Mesendoderm (in vitro differentiated cells): ENCODE results near the gene APOBEC3A.
"Not testable (repeated sequence)": the region's sequence is repeated elsewhere in the genome, so short reads cannot be mapped to it uniquely, and the experiment has no call there.

Experiments
- DNase-seq: peaks from one replicate; pipeline ENCODE4 v3.0.0; 2013
- H2AK5ac ChIP-seq: 2 replicates; pipeline ENCODE4 v1.6.1; 2013; ENCODE audit warnings: low read length, inconsistent platforms
- H2BK120ac ChIP-seq: 2 replicates; pipeline ENCODE4 v1.6.1; 2013; ENCODE audit warnings: low read depth, mild to moderate bottlenecking, low read length, moderate library complexity, mixed read lengths
- H2BK15ac ChIP-seq: replicated peaks from 2 replicates; pipeline ENCODE4 v1.6.1; 2013; ENCODE audit warnings: low read depth, mild to moderate bottlenecking, moderate library complexity
- H2BK5ac ChIP-seq: 2 replicates; pipeline ENCODE4 v1.6.1; 2013; ENCODE audit warnings: low read length, inconsistent platforms
- H3K18ac ChIP-seq: 2 replicates; pipeline ENCODE4 v1.6.1; 2013; ENCODE audit warnings: mild to moderate bottlenecking, low read length, mixed read lengths
- H3K23ac ChIP-seq: one replicate; pipeline ENCODE4 v1.6.1; 2013; ENCODE audit warnings: low read length
- H3K27ac ChIP-seq: 2 replicates; pipeline ENCODE4 v1.5.1; 2013; ENCODE audit warnings: low read depth, mild to moderate bottlenecking, inconsistent platforms, low read length, moderate library complexity
- H3K27me3 ChIP-seq: 2 replicates; pipeline ENCODE4 v1.6.1; 2013; ENCODE audit warnings: low read length, control low read depth, mild to moderate bottlenecking, inconsistent platforms; ENCODE audit not compliant: insufficient read depth, poor library complexity
- H3K36me3 ChIP-seq: 2 replicates; pipeline ENCODE4 v1.6.1; 2013; ENCODE audit warnings: low read length, inconsistent platforms; ENCODE audit not compliant: control insufficient read depth, insufficient read depth
- H3K4ac ChIP-seq: one replicate; pipeline ENCODE4 v1.6.1; 2013; ENCODE audit warnings: low read depth, mild to moderate bottlenecking, low read length, moderate library complexity
- H3K4me1 ChIP-seq: 2 replicates; pipeline ENCODE4 v1.6.1; 2013; ENCODE audit warnings: low read depth, low read length, inconsistent platforms; ENCODE audit not compliant: control insufficient read depth
- H3K4me2 ChIP-seq: 2 replicates; pipeline ENCODE4 v1.6.1; 2013; ENCODE audit warnings: low read length
- H3K4me3 ChIP-seq: 2 replicates; pipeline ENCODE4 v1.5.1; 2013; ENCODE audit warnings: mild to moderate bottlenecking, low read length
- H3K56ac ChIP-seq: one replicate; pipeline ENCODE4 v1.6.1; 2013; ENCODE audit warnings: low read length
- H3K79me1 ChIP-seq: 2 replicates; pipeline ENCODE4 v1.6.1; 2013; ENCODE audit warnings: low read length, inconsistent platforms
- H3K79me2 ChIP-seq: 2 replicates; pipeline ENCODE4 v1.6.1; 2013; ENCODE audit warnings: mild to moderate bottlenecking, low read length; ENCODE audit not compliant: control insufficient read depth, insufficient read depth
- H3K9ac ChIP-seq: 2 replicates; pipeline ENCODE4 v1.6.1; 2013; ENCODE audit warnings: low read length, inconsistent platforms
- H4K5ac ChIP-seq: one replicate; pipeline ENCODE4 v1.6.1; 2013; ENCODE audit warnings: low read length
- H4K8ac ChIP-seq: one replicate; pipeline ENCODE4 v1.6.1; 2013; ENCODE audit warnings: low read depth, mild to moderate bottlenecking, control low read depth, low read length, moderate library complexity
- WGBS: extraction: QIAGEN DNeasy Blood & Tissue Kit; methylation state at CpG from one replicate; pipeline ENCODE4 v1.1.7; 2013; ENCODE audit warnings: low lambda C conversion rate, missing lambda C conversion rate; ENCODE audit not compliant: insufficient coverage; ENCODE audit errors: extremely low coverage; 5-methylcytosine and 5-hydroxymethylcytosine counted together

The APOBEC3A gene

DNA sequence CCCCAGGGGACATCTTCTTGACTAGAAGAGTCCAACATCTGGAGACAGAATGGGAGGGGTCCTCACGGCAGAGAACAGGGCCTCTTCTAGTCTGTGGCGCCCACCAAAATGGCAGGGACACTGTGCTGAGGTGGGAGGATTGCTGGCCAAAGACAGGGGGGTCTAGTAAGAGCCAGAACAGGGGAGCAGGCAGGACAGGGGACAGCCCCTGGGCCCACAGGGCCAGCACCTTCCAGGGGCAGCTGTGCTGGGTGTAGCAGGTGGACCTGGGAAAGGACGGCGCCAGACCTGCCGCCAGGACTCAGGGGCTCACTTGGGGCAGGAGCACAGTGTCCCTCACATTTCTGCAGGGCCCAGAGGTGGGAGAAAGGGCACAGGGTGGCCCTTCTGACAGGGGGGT, 858 bp upstream of the APOBEC3A start:
- Histone ChIP-seq H3K27me3 (no peaks in the 10 kb centered on the region), H3K18ac (no peak overlapping the region), H2AK5ac (no peak overlapping the region), H3K9ac (no peak overlapping the region), H3K4me1 (no peaks in the 10 kb centered on the region), H4K5ac (no peak overlapping the region), H2BK5ac (no peak overlapping the region), H3K79me1 (no peaks in the 10 kb centered on the region), H4K8ac (no peak overlapping the region), H3K4me3 (no peak overlapping the region), H2BK120ac (no peak overlapping the region), H2BK15ac (no peak overlapping the region), H3K79me2 (no peaks in the 10 kb centered on the region), H3K23ac (no peak overlapping the region), H3K27ac (no peak overlapping the region), H3K36me3 (no peaks in the 10 kb centered on the region), H3K4me2 (no peak overlapping the region), H3K56ac (no peak overlapping the region), H3K4ac (no peak overlapping the region)
- no CpG with 5 or more reads among the region's 5 CpGs for WGBS
- no peak for DNase-seq

DNA sequence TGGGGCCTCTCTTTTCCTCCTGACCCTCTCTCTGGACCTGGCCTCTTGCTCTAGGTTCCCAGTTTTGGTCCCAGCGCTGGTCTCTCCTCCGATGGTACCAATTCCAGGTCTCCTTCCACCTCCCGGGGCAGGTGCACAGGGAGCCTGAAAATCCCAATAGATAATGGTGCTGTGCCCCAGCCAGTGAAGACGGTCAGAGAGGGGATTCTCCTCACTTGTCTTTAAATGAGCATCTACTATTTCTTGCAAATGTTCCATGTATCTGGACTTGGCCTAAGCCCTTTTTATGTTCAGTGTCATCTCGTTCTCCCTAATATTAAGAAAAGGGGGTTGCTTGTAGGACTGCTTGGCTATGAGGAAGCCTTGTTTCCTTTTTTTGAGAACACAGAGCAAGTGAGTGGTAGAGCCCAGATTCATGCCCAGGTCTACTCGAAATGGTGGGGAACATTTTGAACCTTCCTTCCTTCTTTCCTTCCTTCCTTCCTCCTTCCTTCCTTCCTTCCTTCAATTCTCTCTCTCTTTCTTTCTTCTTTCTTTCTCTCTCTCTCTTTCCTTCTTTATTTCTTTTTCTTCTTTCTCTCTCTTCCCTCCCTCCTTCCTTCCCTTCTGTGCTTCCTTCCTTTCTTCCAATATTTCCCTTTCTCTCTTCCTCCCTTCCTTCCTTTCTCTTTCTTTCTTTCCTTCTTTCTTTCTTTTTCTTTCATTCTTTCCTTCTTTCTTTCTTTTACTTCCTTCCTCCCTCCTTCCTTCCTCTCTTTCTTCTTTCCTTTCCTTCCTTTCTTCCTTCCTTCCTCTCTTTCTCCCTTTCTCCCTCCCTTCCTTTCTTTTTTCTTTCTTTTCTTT, 620 bp downstream of the APOBEC3A start:
- Histone ChIP-seq H3K27me3 (no peaks in the 10 kb centered on the region), H2BK120ac (no peak overlapping the region), H3K56ac (no peak overlapping the region), H3K79me1 (no peaks in the 10 kb centered on the region), H2AK5ac (no peak overlapping the region), H3K9ac (no peak overlapping the region), H3K23ac (no peak overlapping the region), H3K18ac (no peak overlapping the region), H3K79me2 (no peaks in the 10 kb centered on the region), H3K4me1 (no peaks in the 10 kb centered on the region), H3K36me3 (no peaks in the 10 kb centered on the region), H4K5ac (no peak overlapping the region), H3K4me3 (no peak overlapping the region), H2BK15ac (no peak overlapping the region), H3K4ac (no peak overlapping the region), H4K8ac (no peak overlapping the region), H3K4me2 (no peak overlapping the region), H3K27ac (no peak overlapping the region), H2BK5ac (no peak overlapping the region)
- no CpG with 5 or more reads among the region's 6 CpGs for WGBS
- no peak for DNase-seq

DNA sequence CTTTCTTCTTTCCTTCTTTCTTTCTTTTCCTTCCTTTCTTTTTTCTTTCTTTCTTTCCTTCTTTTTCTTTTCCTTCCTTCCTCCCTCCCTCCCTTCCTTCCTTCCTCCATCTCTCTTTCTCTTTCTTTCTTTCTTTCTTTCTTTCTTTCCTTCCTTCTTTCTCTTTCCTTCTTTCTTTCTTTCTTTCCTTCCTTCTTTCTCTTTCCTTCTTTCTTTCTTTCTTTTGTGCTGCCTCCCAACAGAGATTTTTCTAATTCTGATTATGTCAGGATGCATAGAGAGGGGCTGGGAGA, 1.2 kb downstream of the APOBEC3A start:
- H3K4ac ChIP-seq, H3K4me2 ChIP-seq, H3K79me1 ChIP-seq, H3K27me3 ChIP-seq, H2BK120ac ChIP-seq, H2BK5ac ChIP-seq, H4K8ac ChIP-seq, H4K5ac ChIP-seq, H2BK15ac ChIP-seq, H3K4me1 ChIP-seq, H3K23ac ChIP-seq, DNase-seq, H3K18ac ChIP-seq, H3K27ac ChIP-seq, H3K56ac ChIP-seq, H3K36me3 ChIP-seq, H3K9ac ChIP-seq, H3K4me3 ChIP-seq, H3K79me2 ChIP-seq, H2AK5ac ChIP-seq: not testable (repeated sequence)

DNA sequence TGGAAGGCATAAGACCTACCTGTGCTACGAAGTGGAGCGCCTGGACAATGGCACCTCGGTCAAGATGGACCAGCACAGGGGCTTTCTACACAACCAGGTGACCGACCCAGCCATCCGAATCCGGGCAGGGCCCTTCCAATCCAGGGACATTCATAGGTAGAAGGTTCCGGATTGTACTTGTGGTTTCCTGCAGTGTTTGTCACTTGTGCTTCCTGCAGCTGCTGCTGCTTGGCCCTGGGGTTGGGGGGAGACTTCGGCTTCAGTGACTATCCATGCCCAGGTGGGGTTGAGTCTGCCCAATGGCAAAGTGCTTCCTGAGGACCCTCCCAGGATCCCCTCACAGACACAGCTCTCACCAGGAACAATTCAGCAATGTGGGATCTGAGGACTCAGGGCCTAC, 2.2 kb downstream of the APOBEC3A start:
- Histone ChIP-seq H3K79me2 (no peaks in the 10 kb centered on the region), H3K9ac (no peak overlapping the region), H3K79me1 (no peaks in the 10 kb centered on the region), H4K5ac (no peak overlapping the region), H3K36me3 (no peaks in the 10 kb centered on the region), H2BK120ac (no peak overlapping the region), H2BK5ac (no peak overlapping the region), H3K4ac (no peak overlapping the region), H3K23ac (no peak overlapping the region), H3K4me3 (no peak overlapping the region), H3K27me3 (no peaks in the 10 kb centered on the region), H3K27ac (no peak overlapping the region), H3K18ac (no peak overlapping the region), H2AK5ac (no peak overlapping the region), H3K56ac (no peak overlapping the region), H3K4me1 (no peaks in the 10 kb centered on the region), H3K4me2 (no peak overlapping the region), H2BK15ac (no peak overlapping the region), H4K8ac (no peak overlapping the region)
- WGBS: no CpG with 5 or more reads among the region's 8 CpGs
- no peak for DNase-seq

DNA sequence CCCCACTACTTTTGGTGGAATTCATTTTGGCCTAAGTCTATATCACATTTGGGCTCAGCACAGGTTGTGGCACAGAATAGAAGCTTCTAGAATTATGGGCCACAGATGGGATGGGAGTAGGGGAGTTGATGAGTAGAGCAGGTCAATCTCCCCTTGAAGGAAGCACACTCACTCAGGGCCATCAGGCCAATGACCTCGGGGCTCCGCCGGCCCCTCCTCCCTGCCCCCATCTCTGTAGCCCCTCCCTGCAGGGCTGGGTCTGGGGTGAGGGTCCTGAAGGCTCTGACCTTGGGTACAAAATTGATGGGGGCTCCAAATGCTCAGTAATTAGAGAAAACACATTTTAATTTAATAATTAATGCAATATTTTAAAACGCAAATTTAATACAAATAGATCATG, 3.3 kb downstream of the APOBEC3A start:
- H3K4me1 ChIP-seq, H3K9ac ChIP-seq, H3K56ac ChIP-seq, H3K27me3 ChIP-seq, DNase-seq, H4K5ac ChIP-seq, H3K4me3 ChIP-seq, H3K79me2 ChIP-seq, H2BK120ac ChIP-seq, H2AK5ac ChIP-seq, H3K23ac ChIP-seq, H3K36me3 ChIP-seq, H3K27ac ChIP-seq, H2BK15ac ChIP-seq, H3K79me1 ChIP-seq, H4K8ac ChIP-seq, H3K4ac ChIP-seq, H2BK5ac ChIP-seq, H3K4me2 ChIP-seq, H3K18ac ChIP-seq: not testable (repeated sequence)
- no CpG with 5 or more reads among the region's 4 CpGs for WGBS

DNA sequence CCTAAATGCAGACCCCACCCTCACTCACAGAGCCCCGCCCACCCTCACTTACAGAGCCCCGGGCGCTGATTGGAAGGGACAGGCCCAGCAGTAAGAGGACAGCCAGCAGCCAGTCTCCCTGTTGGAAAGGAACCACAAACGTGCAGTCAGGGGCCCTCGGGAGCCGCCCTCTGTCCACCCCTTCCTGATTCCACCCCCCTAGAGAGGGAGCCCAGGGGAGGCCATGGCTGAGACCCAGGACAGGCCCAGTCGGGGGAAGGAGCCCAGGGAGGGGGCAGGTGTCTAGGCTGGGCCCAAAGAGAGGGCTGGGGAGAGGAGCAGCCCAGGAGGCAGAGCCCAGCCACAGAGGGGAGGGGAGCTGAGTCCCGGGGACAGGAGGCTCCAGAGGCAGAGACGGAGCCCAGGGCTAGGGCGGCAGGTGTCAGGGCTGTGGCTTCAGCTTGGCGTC, 5.9 kb downstream of the APOBEC3A start:
- not testable (repeated sequence) for H3K79me2 ChIP-seq, H3K27me3 ChIP-seq, H3K4me1 ChIP-seq, H3K4me3 ChIP-seq, H3K18ac ChIP-seq, H3K23ac ChIP-seq, H3K9ac ChIP-seq, H3K56ac ChIP-seq, H4K5ac ChIP-seq, H4K8ac ChIP-seq, H3K4me2 ChIP-seq, H3K79me1 ChIP-seq, H3K27ac ChIP-seq, H2BK5ac ChIP-seq, H2BK15ac ChIP-seq, H2BK120ac ChIP-seq, H3K36me3 ChIP-seq, H2AK5ac ChIP-seq, H3K4ac ChIP-seq
- DNase-seq: peak; percentile 17
- WGBS: no CpG with 5 or more reads among the region's 11 CpGs
